Activated CD4-positive, alpha-beta T cell treated with anti-CD3 and anti-CD28 coated beads, Interleukin-2, amount 50 U/mL, for 4 hours (primary cell): ENCODE measurements around the gene MLLT6.
A peak's percentile ranks its signal among the peaks of the same experiment; 100 is the strongest.

Source experiments
- DNase-seq, 2 experiments: peaks; one replicate each; pipeline ENCODE4 v3.0.0-alpha.2; 2020

MLLT6 gene

GRCh38 chr17:38676706-38677504 is 28.2 kb upstream of the MLLT6 start:
- DNase-seq: peak; percentile 79 to 83

- no peak for DNase-seq
These were observed 27.3 kb upstream of the MLLT6 start for GRCh38 chr17:38677819-38678218.

- no peak for DNase-seq
These were observed 24.0 kb upstream of the MLLT6 start for GRCh38 chr17:38681096-38681495.

- no peak for DNase-seq
These were observed 19.6 kb upstream of the MLLT6 start for GRCh38 chr17:38685491-38685890.

GRCh38 chr17:38687286-38687685 is 17.8 kb upstream of the MLLT6 start:
- DNase-seq: no peak

- DNase-seq: no peak
These were observed 14.7 kb upstream of the MLLT6 start for GRCh38 chr17:38690386-38690785.

GRCh38 chr17:38691154-38691553 is 13.9 kb upstream of the MLLT6 start:
- no peak for DNase-seq

GRCh38 chr17:38693700-38694329 is 11.3 kb upstream of the MLLT6 start:
- DNase-seq: no peak

- no peak for DNase-seq
These were observed 7.8 kb upstream of the MLLT6 start for GRCh38 chr17:38697061-38697820.

GRCh38 chr17:38698760-38699159 is 6.3 kb upstream of the MLLT6 start:
- DNase-seq: no peak

GRCh38 chr17:38701504-38702165 is 3.4 kb upstream of the MLLT6 start:
- DNase-seq: peak; percentile 71 to 76

- DNase-seq: peak; percentile 73 to 75
These were observed 2.7 kb upstream of the MLLT6 start for GRCh38 chr17:38702166-38702915.

- peak; percentile 32 to 39 for DNase-seq
These were observed 1.9 kb upstream of the MLLT6 start for GRCh38 chr17:38702916-38703741.

- DNase-seq: peak; percentile 79 to 84
These were observed 1.1 kb upstream of the MLLT6 start for GRCh38 chr17:38703742-38704605.

- DNase-seq: no peak
These were observed 390 bp downstream of the MLLT6 start for GRCh38 chr17:38705523-38705802.

GRCh38 chr17:38705803-38706504 is 881 bp downstream of the MLLT6 start:
- DNase-seq: peak in 1 of 2 experiments; percentile 35

GRCh38 chr17:38706505-38707216 is 1.6 kb downstream of the MLLT6 start:
- peak; percentile 38 to 52 for DNase-seq

GRCh38 chr17:38707678-38708351 is 2.7 kb downstream of the MLLT6 start:
- DNase-seq: no peak
